ENCODE data around the gene DENND1A. TPM values are rescaled to one million over a fixed set of nuclear protein-coding genes. Genes with fewer than 3 reads are reported as not detected.

DENND1A gene
- total and polyA plus RNA-seq, 2 experiments from 2014 or later: 13.1 to 28.7 TPM

GRCh38 chr9:123500336-123500735, 429.6 kb downstream of the DENND1A start:
- no peaks in the 10 kb centered on the region for H3F3A ChIP-seq (replicated peaks; ENCODE audit: low read depth)
- no peak overlapping the region for H2AFZ ChIP-seq
- no peaks in the 10 kb centered on the region for H3K36me3 ChIP-seq (ENCODE audit: insufficient read depth)
- ATAC-seq (no peak), DNase-seq (ENCODE audit: low spot score) (no peak)
- Mint-ChIP-seq H3K9me3 (no peaks in the 10 kb centered on the region), H3K27ac (no peak overlapping the region), H3K4me3 (no peak overlapping the region), H3K27me3 (ENCODE audit: insufficient read depth, low read depth, poor library complexity) (no peaks in the 10 kb centered on the region), H3K4me1 (no peaks in the 10 kb centered on the region), H3K36me3 (ENCODE audit: low read depth) (no peaks in the 10 kb centered on the region)
- no peaks in the 10 kb centered on the region for H3K9me2 ChIP-seq (ENCODE audit: insufficient read depth)
- TF ChIP-seq JUNB (IDR thresholded peaks at IDR 0.05; ENCODE audit: unreplicated experiment): no peak
- TF ChIP-seq, protein P1, sequence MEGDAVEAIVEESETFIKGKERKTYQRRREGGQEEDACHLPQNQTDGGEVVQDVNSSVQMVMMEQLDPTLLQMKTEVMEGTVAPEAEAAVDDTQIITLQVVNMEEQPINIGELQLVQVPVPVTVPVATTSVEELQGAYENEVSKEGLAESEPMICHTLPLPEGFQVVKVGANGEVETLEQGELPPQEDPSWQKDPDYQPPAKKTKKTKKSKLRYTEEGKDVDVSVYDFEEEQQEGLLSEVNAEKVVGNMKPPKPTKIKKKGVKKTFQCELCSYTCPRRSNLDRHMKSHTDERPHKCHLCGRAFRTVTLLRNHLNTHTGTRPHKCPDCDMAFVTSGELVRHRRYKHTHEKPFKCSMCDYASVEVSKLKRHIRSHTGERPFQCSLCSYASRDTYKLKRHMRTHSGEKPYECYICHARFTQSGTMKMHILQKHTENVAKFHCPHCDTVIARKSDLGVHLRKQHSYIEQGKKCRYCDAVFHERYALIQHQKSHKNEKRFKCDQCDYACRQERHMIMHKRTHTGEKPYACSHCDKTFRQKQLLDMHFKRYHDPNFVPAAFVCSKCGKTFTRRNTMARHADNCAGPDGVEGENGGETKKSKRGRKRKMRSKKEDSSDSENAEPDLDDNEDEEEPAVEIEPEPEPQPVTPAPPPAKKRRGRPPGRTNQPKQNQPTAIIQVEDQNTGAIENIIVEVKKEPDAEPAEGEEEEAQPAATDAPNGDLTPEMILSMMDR (conservative IDR thresholded peaks at IDR 0.05; ENCODE audit: low read depth in 2 of 2): no peak
- no peak for TF ChIP-seq ZNF114 (CRISPR knock-in tag; IDR thresholded peaks at IDR 0.05)
- TF ChIP-seq, protein P2, sequence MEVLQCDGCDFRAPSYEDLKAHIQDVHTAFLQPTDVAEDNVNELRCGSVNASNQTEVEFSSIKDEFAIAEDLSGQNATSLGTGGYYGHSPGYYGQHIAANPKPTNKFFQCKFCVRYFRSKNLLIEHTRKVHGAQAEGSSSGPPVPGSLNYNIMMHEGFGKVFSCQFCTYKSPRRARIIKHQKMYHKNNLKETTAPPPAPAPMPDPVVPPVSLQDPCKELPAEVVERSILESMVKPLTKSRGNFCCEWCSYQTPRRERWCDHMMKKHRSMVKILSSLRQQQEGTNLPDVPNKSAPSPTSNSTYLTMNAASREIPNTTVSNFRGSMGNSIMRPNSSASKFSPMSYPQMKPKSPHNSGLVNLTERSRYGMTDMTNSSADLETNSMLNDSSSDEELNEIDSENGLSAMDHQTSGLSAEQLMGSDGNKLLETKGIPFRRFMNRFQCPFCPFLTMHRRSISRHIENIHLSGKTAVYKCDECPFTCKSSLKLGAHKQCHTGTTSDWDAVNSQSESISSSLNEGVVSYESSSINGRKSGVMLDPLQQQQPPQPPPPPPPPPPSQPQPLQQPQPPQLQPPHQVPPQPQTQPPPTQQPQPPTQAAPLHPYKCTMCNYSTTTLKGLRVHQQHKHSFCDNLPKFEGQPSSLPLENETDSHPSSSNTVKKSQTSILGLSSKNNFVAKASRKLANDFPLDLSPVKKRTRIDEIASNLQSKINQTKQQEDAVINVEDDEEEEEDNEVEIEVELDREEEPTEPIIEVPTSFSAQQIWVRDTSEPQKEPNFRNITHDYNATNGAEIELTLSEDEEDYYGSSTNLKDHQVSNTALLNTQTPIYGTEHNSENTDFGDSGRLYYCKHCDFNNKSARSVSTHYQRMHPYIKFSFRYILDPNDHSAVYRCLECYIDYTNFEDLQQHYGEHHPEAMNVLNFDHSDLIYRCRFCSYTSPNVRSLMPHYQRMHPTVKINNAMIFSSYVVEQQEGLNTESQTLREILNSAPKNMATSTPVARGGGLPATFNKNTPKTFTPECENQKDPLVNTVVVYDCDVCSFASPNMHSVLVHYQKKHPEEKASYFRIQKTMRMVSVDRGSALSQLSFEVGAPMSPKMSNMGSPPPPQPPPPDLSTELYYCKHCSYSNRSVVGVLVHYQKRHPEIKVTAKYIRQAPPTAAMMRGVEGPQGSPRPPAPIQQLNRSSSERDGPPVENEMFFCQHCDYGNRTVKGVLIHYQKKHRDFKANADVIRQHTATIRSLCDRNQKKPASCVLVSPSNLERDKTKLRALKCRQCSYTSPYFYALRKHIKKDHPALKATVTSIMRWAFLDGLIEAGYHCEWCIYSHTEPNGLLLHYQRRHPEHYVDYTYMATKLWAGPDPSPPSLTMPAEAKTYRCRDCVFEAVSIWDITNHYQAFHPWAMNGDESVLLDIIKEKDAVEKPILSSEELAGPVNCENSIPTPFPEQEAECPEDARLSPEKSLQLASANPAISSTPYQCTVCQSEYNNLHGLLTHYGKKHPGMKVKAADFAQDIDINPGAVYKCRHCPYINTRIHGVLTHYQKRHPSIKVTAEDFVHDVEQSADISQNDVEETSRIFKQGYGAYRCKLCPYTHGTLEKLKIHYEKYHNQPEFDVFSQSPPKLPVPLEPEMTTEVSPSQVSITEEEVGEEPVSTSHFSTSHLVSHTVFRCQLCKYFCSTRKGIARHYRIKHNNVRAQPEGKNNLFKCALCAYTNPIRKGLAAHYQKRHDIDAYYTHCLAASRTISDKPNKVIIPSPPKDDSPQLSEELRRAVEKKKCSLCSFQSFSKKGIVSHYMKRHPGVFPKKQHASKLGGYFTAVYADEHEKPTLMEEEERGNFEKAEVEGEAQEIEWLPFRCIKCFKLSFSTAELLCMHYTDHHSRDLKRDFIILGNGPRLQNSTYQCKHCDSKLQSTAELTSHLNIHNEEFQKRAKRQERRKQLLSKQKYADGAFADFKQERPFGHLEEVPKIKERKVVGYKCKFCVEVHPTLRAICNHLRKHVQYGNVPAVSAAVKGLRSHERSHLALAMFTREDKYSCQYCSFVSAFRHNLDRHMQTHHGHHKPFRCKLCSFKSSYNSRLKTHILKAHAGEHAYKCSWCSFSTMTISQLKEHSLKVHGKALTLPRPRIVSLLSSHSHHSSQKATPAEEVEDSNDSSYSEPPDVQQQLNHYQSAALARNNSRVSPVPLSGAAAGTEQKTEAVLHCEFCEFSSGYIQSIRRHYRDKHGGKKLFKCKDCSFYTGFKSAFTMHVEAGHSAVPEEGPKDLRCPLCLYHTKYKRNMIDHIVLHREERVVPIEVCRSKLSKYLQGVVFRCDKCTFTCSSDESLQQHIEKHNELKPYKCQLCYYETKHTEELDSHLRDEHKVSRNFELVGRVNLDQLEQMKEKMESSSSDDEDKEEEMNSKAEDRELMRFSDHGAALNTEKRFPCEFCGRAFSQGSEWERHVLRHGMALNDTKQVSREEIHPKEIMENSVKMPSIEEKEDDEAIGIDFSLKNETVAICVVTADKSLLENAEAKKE (CRISPR knock-in tag; IDR thresholded peaks at IDR 0.05): no peak
- no peak for TF ChIP-seq STAT1 (IDR thresholded peaks at IDR 0.05; ENCODE audit: unreplicated experiment)
- TF ChIP-seq REST (IDR thresholded peaks at IDR 0.05; ENCODE audit: unreplicated experiment): no peak
- TF ChIP-seq, protein P3, sequence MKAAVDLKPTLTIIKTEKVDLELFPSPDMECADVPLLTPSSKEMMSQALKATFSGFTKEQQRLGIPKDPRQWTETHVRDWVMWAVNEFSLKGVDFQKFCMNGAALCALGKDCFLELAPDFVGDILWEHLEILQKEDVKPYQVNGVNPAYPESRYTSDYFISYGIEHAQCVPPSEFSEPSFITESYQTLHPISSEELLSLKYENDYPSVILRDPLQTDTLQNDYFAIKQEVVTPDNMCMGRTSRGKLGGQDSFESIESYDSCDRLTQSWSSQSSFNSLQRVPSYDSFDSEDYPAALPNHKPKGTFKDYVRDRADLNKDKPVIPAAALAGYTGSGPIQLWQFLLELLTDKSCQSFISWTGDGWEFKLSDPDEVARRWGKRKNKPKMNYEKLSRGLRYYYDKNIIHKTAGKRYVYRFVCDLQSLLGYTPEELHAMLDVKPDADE (IDR thresholded peaks at IDR 0.05): no peak
- no peak for TF ChIP-seq POLR2AphosphoS5 (IDR thresholded peaks at IDR 0.05; ENCODE audit: low read depth)
- no peak for TF ChIP-seq CREB1 (CRISPR knock-in tag; IDR thresholded peaks at IDR 0.05; ENCODE audit: low read depth)
- no peak for TF ChIP-seq NANOG (IDR thresholded peaks at IDR 0.05; ENCODE audit: borderline replicate concordance)
- TF ChIP-seq ZNF331 (CRISPR knock-in tag; IDR thresholded peaks at IDR 0.05; ENCODE audit: low read depth): no peak
- TF ChIP-seq EZH2phosphoT487 (IDR thresholded peaks at IDR 0.05; ENCODE audit: unreplicated experiment): no peak
- TF ChIP-seq EZH2 (IDR thresholded peaks at IDR 0.05; ENCODE audit: low read depth, unreplicated experiment): no peak
- no peaks in the 10 kb centered on the region for H3K27me3 ChIP-seq (ENCODE audit: insufficient read depth)
- H4K20me1 ChIP-seq (replicated peaks; ENCODE audit: insufficient read depth): no peaks in the 10 kb centered on the region; the same call in 1 of the 2 replicates
- H3K27ac ChIP-seq (ENCODE audit: low read depth): no peak overlapping the region
- no peak overlapping the region for H3K4me2 ChIP-seq
- H3K4me1 ChIP-seq (ENCODE audit: insufficient read depth): no peaks in the 10 kb centered on the region
- H3K4me3 ChIP-seq: no peak overlapping the region
- no peaks in the 10 kb centered on the region for H3K79me2 ChIP-seq (replicated peaks; ENCODE audit: insufficient read depth)
